Measurements from ENCODE around the gene IDUA.

The IDUA gene

GRCh38 chr4:1002631-1003251 lies 15.9 kb downstream of the IDUA start:
- no peak for DNase-seq

- no peak for DNase-seq
Measured at GRCh38 chr4:1003271-1004070, 16.6 kb downstream of the IDUA start.

- DNase-seq, result no peak
Measured at GRCh38 chr4:1004071-1004418, 17.2 kb downstream of the IDUA start.

- DNase-seq, result no peak
Measured at GRCh38 chr4:1004557-1005485, 18.0 kb downstream of the IDUA start.

GRCh38 chr4:1006856-1007255 lies 20.0 kb downstream of the IDUA start:
- no peak for DNase-seq

GRCh38 chr4:1008840-1009541 lies 22.1 kb downstream of the IDUA start:
- DNase-seq, result no peak

- DNase-seq, result no peak
Measured at GRCh38 chr4:1009542-1010394, 22.9 kb downstream of the IDUA start.

GRCh38 chr4:1010395-1011021 lies 23.7 kb downstream of the IDUA start:
- DNase-seq, result no peak

- DNase-seq, result no peak
Measured at GRCh38 chr4:1011022-1011665, 24.3 kb downstream of the IDUA start, which contains the start of gene FGFRL1. Gene FGFRL1 (plus strand): TSS chr4:1011626. CDS start chr4:1012486, 860 bp downstream.

GRCh38 chr4:1011666-1012033 lies 24.8 kb downstream of the IDUA start:
- DNase-seq, result no peak

GRCh38 chr4:1012034-1012739 lies 25.3 kb downstream of the IDUA start:
- no peak for DNase-seq

GRCh38 chr4:1013225-1014073 lies 26.6 kb downstream of the IDUA start:
- no peak for DNase-seq

- no peak for DNase-seq
Measured at GRCh38 chr4:1014291-1015167, 27.7 kb downstream of the IDUA start.

GRCh38 chr4:1015179-1015578 lies 28.3 kb downstream of the IDUA start:
- DNase-seq, result no peak

- no peak for DNase-seq
Measured at GRCh38 chr4:1015746-1016145, 28.9 kb downstream of the IDUA start.

- DNase-seq, result no peak
Measured at GRCh38 chr4:1017211-1017610, 30.4 kb downstream of the IDUA start.

GRCh38 chr4:1017706-1018105 lies 30.9 kb downstream of the IDUA start:
- no peak for DNase-seq
